ENCODE results near the gene SMIM9. TPM values are rescaled to one million over a fixed set of nuclear protein-coding genes. Genes with fewer than 3 reads are reported as not detected.

SMIM9 gene
- total and polyA plus RNA-seq, 9 donors: not detected

- DNase-seq: no peak
- H3K4me3 ChIP-seq: no peak overlapping the region
- H3K27ac ChIP-seq: no peak overlapping the region
- no peak for TF ChIP-seq POLR2A (IDR thresholded peaks at IDR 0.05)
- TF ChIP-seq CTCF (IDR thresholded peaks at IDR 0.05): no peak
- TF ChIP-seq EP300 (IDR thresholded peaks at IDR 0.05): no peak
- intact Hi-C loops (cut with DNase I): no loop called here
- WGBS, 3 donors: 65 to 71% (median 66%) methylated on average over 2 of the region's 2 CpGs
- H3K27me3 ChIP-seq: no peaks in the 10 kb centered on the region
- H3K9me3 ChIP-seq: no peaks in the 10 kb centered on the region
- H3K4me1 ChIP-seq (ENCODE audit: insufficient read depth): no peaks in the 10 kb centered on the region
- H3K36me3 ChIP-seq: no peaks in the 10 kb centered on the region
These were observed 39.4 kb downstream of the SMIM9 start for GRCh38 chrX:154795016-154795415.

GRCh38 chrX:154793084-154793795, 41.2 kb downstream of the SMIM9 start:
- Histone ChIP-seq H3K27me3 (no peaks in the 10 kb centered on the region), H3K4me3 (no peak overlapping the region), H3K4me1 (ENCODE audit: insufficient read depth) (no peaks in the 10 kb centered on the region), H3K9me3 (no peaks in the 10 kb centered on the region), H3K36me3 (no peaks in the 10 kb centered on the region), H3K27ac (no peak overlapping the region)
- TF ChIP-seq EP300 (IDR thresholded peaks at IDR 0.05) (no peak), CTCF (IDR thresholded peaks at IDR 0.05) (no peak), POLR2A (IDR thresholded peaks at IDR 0.05) (no peak)
- intact Hi-C loops (cut with DNase I): no loop called here
- no peak for DNase-seq
- WGBS, 3 donors: 82 to 84% (median 83%) methylated on average over 7 of the region's 7 CpGs

- WGBS, 3 donors: 82 to 84% (median 84%) methylated on average over 8 of the region's 8 CpGs
- intact Hi-C loops (cut with DNase I): no loop called here
- H3K4me1 ChIP-seq (ENCODE audit: insufficient read depth): no peaks in the 10 kb centered on the region
- no peak overlapping the region for H3K27ac ChIP-seq
- H3K27me3 ChIP-seq: no peaks in the 10 kb centered on the region
- no peaks in the 10 kb centered on the region for H3K36me3 ChIP-seq
- DNase-seq: no peak
- no peaks in the 10 kb centered on the region for H3K9me3 ChIP-seq
- no peak for TF ChIP-seq EP300 (IDR thresholded peaks at IDR 0.05)
- TF ChIP-seq POLR2A (IDR thresholded peaks at IDR 0.05): no peak
- TF ChIP-seq CTCF (IDR thresholded peaks at IDR 0.05): no peak
- H3K4me3 ChIP-seq: no peak overlapping the region
These were observed 42.5 kb downstream of the SMIM9 start for GRCh38 chrX:154791939-154792338.

GRCh38 chrX:154791467-154791866, 43.0 kb downstream of the SMIM9 start:
- intact Hi-C loops (cut with DNase I): no loop called here
- H3K4me3 ChIP-seq: no peak overlapping the region
- H3K36me3 ChIP-seq: no peaks in the 10 kb centered on the region
- H3K27ac ChIP-seq: no peak overlapping the region
- no peaks in the 10 kb centered on the region for H3K9me3 ChIP-seq
- H3K27me3 ChIP-seq: no peaks in the 10 kb centered on the region
- WGBS, 3 donors: 69 to 92% (median 78%) methylated on average over 4 of the region's 4 CpGs
- DNase-seq: no peak
- no peak for TF ChIP-seq CTCF (IDR thresholded peaks at IDR 0.05)
- no peak for TF ChIP-seq EP300 (IDR thresholded peaks at IDR 0.05)
- no peak for TF ChIP-seq POLR2A (IDR thresholded peaks at IDR 0.05)
- H3K4me1 ChIP-seq (ENCODE audit: insufficient read depth): no peaks in the 10 kb centered on the region

Measured in ovary (tissue), 9 donors.